BLaER1 (cell line): Measurements from ENCODE around the gene SPIRE2.
A peak's percentile ranks its signal among the peaks of the same experiment; 100 is the strongest.
"Not testable (repeated sequence)": the region's sequence is repeated elsewhere in the genome, so short reads cannot be mapped to it uniquely, and the experiment has no call there.

Source experiments
- H3K27ac ChIP-seq: shearing (Covaris generic); formaldehyde crosslinking; 2 replicates; pipeline ENCODE4 v1.8.1; 2022
- H3K27me3 ChIP-seq: shearing (Covaris generic); formaldehyde crosslinking; 2 replicates; pipeline ENCODE4 v1.8.1; 2022
- H3K36me3 ChIP-seq: shearing (Covaris generic); formaldehyde crosslinking; 2 replicates; pipeline ENCODE4 v1.8.1; 2022
- H3K4me1 ChIP-seq: shearing (Covaris generic); formaldehyde crosslinking; 2 replicates; pipeline ENCODE4 v1.8.1; 2022
- H3K4me2 ChIP-seq: shearing (Covaris generic); formaldehyde crosslinking; 2 replicates; pipeline ENCODE4 v1.8.1; 2022
- H3K4me3 ChIP-seq: shearing (Covaris generic); formaldehyde crosslinking; 2 replicates; pipeline ENCODE4 v1.8.1; 2022
- H3K9ac ChIP-seq: shearing (Covaris generic); formaldehyde crosslinking; 2 replicates; pipeline ENCODE4 v1.8.1; 2022
- H3K9me3 ChIP-seq: shearing (Covaris generic); formaldehyde crosslinking; 2 replicates; pipeline ENCODE4 v1.8.1; 2022
- H4K20me1 ChIP-seq: shearing (Covaris generic); formaldehyde crosslinking; 2 replicates; pipeline ENCODE4 v1.8.1; 2022
- Cebpa-rat ChIP-seq: shearing (Covaris generic); IDR thresholded peaks from 2 replicates; pipeline ENCODE4 v1.8.1; 2022

Gene SPIRE2

DNA sequence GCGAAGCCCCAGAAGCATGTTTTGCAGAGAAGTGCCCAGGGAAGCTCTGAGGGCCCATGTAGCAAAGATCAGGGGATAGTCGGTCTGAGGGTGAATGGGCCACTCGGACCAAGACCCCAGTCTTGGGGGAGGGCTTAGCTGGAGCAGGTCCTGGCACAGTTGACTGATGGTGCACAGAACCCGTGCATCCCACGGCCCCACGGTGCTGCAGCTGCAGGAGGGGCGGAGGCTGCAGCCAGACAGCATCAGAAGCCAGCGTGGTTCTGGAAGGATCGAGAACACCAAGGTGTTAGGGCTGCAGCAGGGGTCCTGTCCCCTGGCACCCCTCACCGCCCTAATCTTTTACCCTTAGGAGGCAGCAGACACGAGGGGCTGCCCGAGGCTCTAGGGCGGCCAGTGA lies 83.9 kb downstream of the SPIRE2 start:
- TF ChIP-seq Cebpa-rat, result no peak
- Histone ChIP-seq H3K9ac (no peak overlapping the region), H3K36me3 (peaks cover 59% of the 10 kb centered on the region), H3K4me3 (no peak overlapping the region), H4K20me1 (peaks cover 22% of the 10 kb centered on the region), H3K4me1 (peaks cover 55% of the 10 kb centered on the region), H3K27me3 (no peaks in the 10 kb centered on the region), H3K4me2 (no peak overlapping the region), H3K27ac (no peak overlapping the region), H3K9me3 (peaks cover 4% of the 10 kb centered on the region; the same call in 1 of the 2 replicates)

GRCh38 chr16:89912627-89913026 lies 84.4 kb downstream of the SPIRE2 start:
- Histone ChIP-seq H3K36me3 (peaks cover 59% of the 10 kb centered on the region), H3K4me2 (no peak overlapping the region), H3K9ac (no peak overlapping the region), H3K27ac (no peak overlapping the region), H3K4me1 (peaks cover 60% of the 10 kb centered on the region), H3K27me3 (no peaks in the 10 kb centered on the region), H3K9me3 (peaks cover 4% of the 10 kb centered on the region; the same call in 1 of the 2 replicates), H3K4me3 (no peak overlapping the region), H4K20me1 (peaks cover 22% of the 10 kb centered on the region)
- TF ChIP-seq Cebpa-rat, result no peak

DNA sequence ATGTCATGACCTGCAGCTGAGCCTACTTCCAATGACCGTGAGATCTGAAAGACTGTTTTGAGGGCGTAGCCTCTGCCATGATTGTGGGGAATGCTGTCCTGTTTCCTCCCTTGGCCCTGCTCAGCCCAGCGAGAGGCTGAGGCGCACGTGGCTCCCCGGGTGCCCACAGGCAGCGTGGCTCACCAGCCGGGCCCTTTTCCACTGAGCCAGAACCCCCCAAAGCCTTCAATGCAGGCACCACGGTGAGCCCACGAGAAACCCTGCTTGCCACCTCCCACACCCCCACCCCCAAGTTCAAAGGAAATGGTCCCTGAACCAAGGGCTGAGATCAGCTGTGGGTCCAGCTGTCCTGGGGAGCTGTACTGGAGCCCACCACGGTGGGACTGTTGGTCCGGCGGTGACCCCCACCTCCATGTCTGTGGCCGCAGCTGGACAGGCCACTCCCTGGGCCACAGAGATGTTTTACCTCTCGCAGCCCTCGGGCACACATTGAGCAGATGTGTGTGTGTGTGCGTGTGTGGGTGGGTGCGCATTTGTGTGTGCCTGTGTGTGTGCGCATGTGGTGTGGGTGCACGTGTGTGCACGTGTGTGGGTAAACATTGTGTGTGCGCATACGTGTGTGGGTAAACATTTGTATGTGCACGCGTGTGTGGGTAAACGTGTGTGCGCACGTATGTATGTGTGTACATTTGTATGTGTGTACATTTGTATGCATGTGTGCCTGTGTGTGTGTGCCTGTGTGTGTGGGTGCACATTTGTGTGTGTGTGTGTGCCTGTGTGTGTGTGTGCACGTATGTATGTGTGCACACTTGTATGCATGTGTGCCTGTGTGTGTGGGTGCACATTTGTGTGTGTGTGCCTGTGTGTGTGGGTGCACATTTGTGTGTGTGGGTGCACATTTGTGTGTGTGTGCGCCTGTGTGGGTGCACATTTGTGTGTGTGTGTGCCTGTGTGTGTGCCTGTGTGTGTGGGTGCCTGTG lies 85.4 kb downstream of the SPIRE2 start:
- Histone ChIP-seq H3K4me1 (peaks cover 69% of the 10 kb centered on the region), H3K27me3 (no peaks in the 10 kb centered on the region), H3K36me3 (peaks cover 52% of the 10 kb centered on the region), H3K9me3 (no peaks in the 10 kb centered on the region), H3K27ac (no peak overlapping the region), H4K20me1 (peaks cover 22% of the 10 kb centered on the region), H3K4me2 (no peak overlapping the region), H3K9ac (no peak overlapping the region), H3K4me3 (no peak overlapping the region)
- no peak for TF ChIP-seq Cebpa-rat

DNA sequence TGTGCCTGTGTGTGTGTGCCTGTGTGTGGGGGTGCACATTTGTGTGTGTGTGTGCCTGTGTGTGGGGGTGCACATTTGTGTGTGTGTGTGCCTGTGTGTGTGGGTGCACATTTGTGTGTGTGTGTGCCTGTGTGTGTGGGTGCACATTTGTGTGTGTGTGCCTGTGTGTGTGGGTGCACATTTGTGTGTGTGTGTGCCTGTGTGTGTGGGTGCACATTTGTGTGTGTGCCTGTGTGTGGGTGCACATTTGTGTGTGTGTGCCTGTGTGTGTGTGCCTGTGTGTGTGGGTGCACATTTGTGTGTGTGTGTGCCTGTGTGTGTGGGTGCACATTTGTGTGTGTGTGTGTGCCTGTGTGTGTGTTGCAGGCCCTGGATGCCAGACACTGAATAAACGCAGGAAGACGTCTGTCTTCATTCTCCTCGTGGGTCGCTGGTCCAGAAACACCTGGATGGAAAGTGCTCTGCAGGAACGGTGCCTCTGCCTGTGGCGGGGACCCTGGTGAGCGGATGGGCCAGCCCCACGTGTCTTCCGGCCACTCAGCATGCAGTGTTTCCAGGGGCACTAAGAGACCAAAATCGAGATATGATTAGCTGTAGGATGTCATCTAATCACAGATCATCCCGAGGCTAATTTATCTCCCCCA lies 86.5 kb downstream of the SPIRE2 start:
- not testable (repeated sequence) for H3K4me3 ChIP-seq, H3K27ac ChIP-seq, H3K9ac ChIP-seq, H3K4me2 ChIP-seq, H3K9me3 ChIP-seq, H3K27me3 ChIP-seq
- Histone ChIP-seq H4K20me1 (peaks cover 18% of the 10 kb centered on the region), H3K36me3 (peaks cover 41% of the 10 kb centered on the region), H3K4me1 (peaks cover 78% of the 10 kb centered on the region)

- H3K4me2 ChIP-seq, result peak overlapping the region; percentile 100; the same call in 1 of the 2 replicates
- peaks cover 78% of the 10 kb centered on the region for H3K4me1 ChIP-seq
- H3K27me3 ChIP-seq, result no peaks in the 10 kb centered on the region
- TF ChIP-seq Cebpa-rat, result no peak
- peaks cover 18% of the 10 kb centered on the region for H4K20me1 ChIP-seq
- no peaks in the 10 kb centered on the region for H3K9me3 ChIP-seq
- no peak overlapping the region for H3K9ac ChIP-seq
- no peak overlapping the region for H3K4me3 ChIP-seq
- H3K27ac ChIP-seq, result peak overlapping the region; percentile 49; the same call in 1 of the 2 replicates
- peaks cover 33% of the 10 kb centered on the region for H3K36me3 ChIP-seq
Measured at GRCh38 chr16:89915303-89916232, 87.3 kb downstream of the SPIRE2 start.

- Histone ChIP-seq H3K4me2 (peak overlapping the region; percentile 100), H3K4me1 (peaks cover 80% of the 10 kb centered on the region), H3K36me3 (peaks cover 10% of the 10 kb centered on the region), H3K27me3 (no peaks in the 10 kb centered on the region), H3K27ac (peak overlapping the region; percentile 83), H3K9ac (peak overlapping the region; percentile 79), H3K9me3 (no peaks in the 10 kb centered on the region), H3K4me3 (peak overlapping the region; percentile 66), H4K20me1 (peaks cover 16% of the 10 kb centered on the region; the same call in 1 of the 2 replicates)
- no peak for TF ChIP-seq Cebpa-rat
Measured at GRCh38 chr16:89917773-89918452, 89.6 kb downstream of the SPIRE2 start.

GRCh38 chr16:89918453-89919347 lies 90.4 kb downstream of the SPIRE2 start, which contains the start of gene MC1R:
TSS of gene MC1R (plus strand) at chr16:89918862. CDS start at chr16:89919259, 397 bp downstream.
- peak within 1 kb of the TSS; percentile 66 for H3K4me3 ChIP-seq
- no peaks in the 10 kb centered on the region for H3K27me3 ChIP-seq
- peak within 1 kb of the TSS; percentile 100 for H3K4me2 ChIP-seq
- H3K27ac ChIP-seq, result peak within 1 kb of the TSS; percentile 83
- TF ChIP-seq Cebpa-rat, result no peak
- H3K36me3 ChIP-seq, result peaks cover 2% of the 10 kb centered on the region; the same call in 1 of the 2 replicates
- H3K4me1 ChIP-seq, result peaks cover 74% of the 10 kb centered on the region
- peak within 1 kb of the TSS; percentile 79 for H3K9ac ChIP-seq
- peaks cover 16% of the 10 kb centered on the region; the same call in 1 of the 2 replicates for H4K20me1 ChIP-seq
- no peaks in the 10 kb centered on the region for H3K9me3 ChIP-seq
